Peyer's patch (tissue), 4 donors: ENCODE results near the gene PSMB11.

Experiments
- POLR2A ChIP-seq, 2 donors: fragments of 450-650 bp; IDR thresholded peaks; one replicate each; pipeline ENCODE4 v1.5.1; 2017; ENCODE audit warnings: antibody characterized with exemption in 2 of 2, mild to moderate bottlenecking in 2 of 2, moderate library complexity in 2 of 2
- TF ChIP-seq, protein P1 (sequence below), 6 experiments: fragments of 450-650 bp in 4 of 6; fragments of 200-600 bp in 2 of 6; sonication (generic) in 1 of 6; IDR thresholded peaks; one replicate each; pipeline ENCODE4 v1.5.1; 2017 to 2019; ENCODE audit warnings: antibody characterized with exemption in 6 of 6, mild to moderate bottlenecking in 3 of 6, moderate library complexity in 1 of 6

DNA sequence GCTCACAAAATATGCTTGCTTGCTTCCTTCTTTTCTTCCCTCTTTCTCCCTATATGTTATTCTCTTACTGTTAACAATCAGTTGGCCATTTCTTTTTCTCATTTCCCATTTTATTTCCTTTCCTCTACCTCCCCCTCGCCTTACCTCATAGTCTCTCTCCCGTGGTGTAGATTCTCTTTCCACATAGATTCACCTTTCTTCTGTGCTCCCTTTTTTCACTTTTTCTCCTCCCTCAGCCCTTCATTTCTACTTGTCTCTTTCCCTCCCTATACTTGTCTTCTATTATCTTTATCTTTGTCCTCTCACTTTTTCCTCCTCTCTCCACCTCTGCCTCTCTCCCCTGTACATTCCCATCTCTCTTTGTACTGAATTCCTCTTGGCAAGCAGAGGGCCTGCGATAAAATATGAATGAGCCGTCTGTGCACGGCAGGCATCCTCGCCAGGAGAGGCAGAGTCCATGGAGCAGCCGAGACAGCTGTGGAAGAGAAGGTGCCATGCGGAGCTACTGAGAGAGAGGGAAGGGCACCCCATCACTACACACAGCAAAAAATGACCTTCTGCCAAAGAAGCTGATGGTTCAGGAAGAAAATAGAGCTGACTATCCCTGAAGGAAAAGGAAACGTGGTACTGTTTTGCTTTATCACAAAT, 44.2 kb upstream of the PSMB11 start:
- TF ChIP-seq, protein P1, sequence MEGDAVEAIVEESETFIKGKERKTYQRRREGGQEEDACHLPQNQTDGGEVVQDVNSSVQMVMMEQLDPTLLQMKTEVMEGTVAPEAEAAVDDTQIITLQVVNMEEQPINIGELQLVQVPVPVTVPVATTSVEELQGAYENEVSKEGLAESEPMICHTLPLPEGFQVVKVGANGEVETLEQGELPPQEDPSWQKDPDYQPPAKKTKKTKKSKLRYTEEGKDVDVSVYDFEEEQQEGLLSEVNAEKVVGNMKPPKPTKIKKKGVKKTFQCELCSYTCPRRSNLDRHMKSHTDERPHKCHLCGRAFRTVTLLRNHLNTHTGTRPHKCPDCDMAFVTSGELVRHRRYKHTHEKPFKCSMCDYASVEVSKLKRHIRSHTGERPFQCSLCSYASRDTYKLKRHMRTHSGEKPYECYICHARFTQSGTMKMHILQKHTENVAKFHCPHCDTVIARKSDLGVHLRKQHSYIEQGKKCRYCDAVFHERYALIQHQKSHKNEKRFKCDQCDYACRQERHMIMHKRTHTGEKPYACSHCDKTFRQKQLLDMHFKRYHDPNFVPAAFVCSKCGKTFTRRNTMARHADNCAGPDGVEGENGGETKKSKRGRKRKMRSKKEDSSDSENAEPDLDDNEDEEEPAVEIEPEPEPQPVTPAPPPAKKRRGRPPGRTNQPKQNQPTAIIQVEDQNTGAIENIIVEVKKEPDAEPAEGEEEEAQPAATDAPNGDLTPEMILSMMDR (IDR thresholded peaks at IDR 0.05), result no peak
- TF ChIP-seq POLR2A (IDR thresholded peaks at IDR 0.05), result no peak
